Fibroblast of skin of back (primary cell): Measurements from ENCODE around the gene ST7.
"Not testable (repeated sequence)": the region's sequence is repeated elsewhere in the genome, so short reads cannot be mapped to it uniquely, and the experiment has no call there.

Source experiments
- DNase-seq: peaks from one replicate; pipeline ENCODE4 v3.0.0-alpha.2; 2013

The ST7 gene

DNA sequence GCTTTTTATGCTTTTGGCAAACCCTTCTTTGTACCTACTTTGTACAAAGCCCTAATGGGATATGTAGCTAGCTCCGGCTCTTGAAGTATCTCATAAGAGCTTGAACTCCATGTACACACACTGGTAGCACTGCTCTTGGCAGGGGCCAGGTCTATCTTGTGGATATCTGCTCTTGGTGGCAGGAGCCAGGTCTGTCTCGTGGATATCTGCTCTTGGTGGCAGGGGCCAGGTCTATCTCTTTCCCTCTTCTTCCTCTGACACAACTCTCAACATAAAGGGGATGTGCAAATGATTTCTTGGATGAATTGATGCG is 277.7 kb downstream of the ST7 start:
- no peak for DNase-seq

DNA sequence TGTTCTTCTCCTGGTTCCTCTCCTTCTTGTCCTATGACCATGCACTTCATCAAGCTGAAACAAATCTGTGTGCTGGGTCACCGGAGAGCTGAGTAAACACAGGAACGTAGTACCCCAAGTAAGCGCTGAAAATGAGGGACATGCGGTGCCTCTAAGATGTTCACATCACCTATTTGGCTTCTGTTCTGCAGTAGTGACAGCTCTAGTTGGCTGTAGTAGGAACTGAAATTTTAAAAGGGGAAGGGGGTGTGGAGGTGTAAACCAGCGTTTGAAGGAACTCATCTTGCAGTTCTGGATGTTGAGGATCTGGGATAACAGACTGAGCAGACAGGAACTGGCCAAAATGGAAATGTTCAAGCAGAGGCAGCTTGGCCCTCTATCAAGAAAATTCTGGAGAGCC is 284.3 kb downstream of the ST7 start:
- no peak for DNase-seq

DNA sequence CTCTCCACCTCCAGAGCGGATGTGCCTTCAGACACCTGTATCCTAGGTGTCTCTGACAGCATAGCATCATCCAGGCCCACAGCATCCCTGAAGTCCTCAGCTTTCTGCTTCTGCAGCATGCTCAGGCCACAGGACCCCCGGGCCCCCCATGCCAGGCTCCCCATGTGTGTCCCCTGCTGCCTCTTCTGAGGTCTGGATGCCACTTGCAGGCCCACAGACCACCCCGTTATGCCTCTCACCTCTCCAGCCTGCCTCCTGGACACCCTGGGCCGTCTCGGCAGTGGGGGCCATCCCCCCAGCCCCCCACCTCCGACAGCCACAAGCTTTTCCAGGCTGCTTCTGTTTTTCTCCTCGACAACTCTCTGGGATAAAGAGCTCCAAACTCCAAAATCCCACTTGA is 285.2 kb downstream of the ST7 start:
- DNase-seq = no peak

DNA sequence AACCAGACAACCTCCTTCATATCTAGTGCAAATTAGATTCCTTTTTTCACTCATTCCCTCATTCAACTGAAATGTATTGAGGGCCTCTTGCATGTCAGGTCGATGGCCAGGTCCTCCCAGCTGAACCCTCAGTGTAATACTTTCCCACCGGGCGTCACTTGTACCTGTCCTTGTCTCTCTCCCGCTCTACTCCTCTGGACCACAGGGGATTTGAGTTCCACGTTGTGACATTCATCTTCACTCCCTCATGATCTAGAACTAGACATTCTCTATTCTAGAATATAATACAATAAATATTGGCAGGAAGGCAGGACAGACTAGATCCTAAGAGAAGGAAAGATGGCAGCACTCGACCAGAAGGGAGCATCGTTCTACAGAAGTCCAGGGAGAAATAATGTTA is 285.6 kb downstream of the ST7 start:
- DNase-seq = no peak

DNA sequence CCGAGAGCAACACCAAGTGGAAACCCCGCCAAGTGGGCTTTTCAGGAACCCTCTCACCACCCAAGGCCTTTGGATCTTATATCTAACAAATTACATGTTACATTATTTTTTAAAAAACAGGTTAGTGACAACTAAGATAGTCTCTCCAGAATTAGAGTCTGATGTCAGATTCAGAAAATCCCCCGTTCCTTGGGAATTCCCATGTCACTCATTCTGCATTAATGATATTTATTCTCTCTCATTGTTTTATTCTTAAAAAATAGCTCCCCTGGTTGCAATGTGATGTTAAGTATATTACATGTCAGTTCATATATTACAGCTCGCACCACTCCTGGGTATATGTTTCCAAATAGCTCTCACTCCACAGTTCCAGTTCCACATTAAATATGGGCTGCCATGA is 287.8 kb downstream of the ST7 start:
- no peak for DNase-seq

DNA sequence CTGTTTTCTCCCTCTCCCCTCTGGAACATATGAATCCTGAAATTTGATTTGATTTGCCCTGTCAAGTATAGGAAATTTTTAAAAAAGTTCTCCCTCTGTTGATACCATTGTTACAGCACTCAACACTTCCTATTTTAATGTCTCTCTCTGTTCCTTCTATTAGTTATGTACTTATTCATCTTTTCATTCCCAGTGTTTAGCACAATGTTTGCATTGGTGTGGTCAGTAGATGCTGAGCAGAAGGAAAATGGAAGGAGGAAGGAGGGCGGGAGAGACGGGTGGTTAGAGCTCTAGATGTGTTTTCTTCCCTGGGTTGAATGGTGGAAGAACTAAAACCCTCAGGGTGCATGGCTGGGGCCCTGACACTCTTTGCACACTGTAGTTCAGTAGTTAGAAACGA is 290.1 kb downstream of the ST7 start:
- DNase-seq = no peak

DNA sequence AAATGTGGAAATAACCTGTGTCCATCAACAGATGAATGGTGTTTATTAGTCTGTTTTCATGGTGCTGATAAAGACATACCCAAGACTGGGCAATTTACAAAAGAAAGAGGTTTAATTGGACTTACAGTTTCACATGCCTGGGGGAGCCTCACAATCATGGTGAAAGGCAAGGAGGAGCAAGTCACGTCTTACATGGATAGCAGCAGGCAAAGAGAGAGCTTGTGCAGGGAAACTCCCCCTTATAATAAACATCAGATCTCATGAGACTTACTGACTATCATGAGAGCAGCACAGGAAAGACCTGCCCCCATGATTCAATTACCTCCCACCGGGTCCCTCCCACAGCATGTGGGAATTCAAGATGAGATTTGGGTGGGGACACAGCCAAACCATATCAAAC is 292.4 kb downstream of the ST7 start:
- not testable (repeated sequence) for DNase-seq

DNA sequence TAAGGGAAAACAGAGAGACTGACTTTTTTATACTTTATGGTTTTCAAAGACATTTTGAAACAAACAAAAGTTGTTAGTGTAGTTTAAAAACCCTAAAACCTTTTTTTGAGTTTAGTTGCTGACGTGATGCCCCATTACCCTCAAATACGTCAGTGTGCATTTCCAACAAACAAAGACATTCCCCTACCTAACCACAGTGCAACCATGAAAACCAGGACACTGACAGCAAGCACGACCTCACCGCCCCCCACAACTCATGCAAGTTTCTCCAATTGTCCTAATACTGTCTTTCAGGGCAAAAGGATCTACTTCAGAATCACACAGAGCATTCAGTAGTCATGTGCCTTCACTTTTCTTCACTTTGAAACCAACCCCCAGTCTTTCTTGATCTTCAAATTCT is 294.5 kb downstream of the ST7 start:
- no peak for DNase-seq

DNA sequence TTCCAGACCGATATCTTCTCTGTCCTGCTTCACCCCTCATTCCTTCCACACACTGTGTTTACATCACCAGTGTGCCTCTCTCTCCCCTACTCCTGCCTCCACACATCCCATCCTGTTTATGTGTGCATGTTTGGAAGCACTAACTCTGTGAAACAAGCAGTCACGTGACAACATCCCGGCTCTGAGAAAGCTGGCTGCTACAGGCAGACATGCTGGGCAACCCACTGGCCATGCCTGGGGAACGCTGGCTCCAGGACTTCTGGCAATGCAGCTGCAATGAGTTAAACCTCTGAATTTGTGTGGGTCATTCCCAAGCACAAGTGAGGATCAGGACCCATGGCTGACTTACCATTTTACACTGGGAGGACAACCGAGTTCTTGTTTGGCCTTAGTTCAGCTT is 295.5 kb downstream of the ST7 start:
- no peak for DNase-seq

DNA sequence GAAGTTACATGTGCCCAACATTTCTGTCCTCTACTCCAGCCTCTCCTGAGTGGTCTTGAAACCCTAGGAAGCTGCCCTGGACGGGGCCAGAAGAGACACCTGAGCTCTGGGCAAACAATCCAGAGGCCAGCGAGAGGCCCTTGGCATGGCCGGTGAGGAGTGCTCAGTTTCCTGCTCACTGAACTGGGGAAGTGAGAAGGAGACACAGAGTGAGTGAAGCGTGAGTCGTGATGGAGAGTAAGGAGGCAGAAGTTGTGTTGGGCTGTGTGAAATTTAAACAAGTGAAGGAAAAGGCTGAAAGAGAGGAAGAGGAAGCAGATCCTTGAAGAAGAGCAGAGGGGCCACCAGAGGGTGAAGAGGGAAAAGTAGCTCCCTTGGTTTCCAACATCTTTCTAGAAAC is 296.4 kb downstream of the ST7 start:
- no peak for DNase-seq

DNA sequence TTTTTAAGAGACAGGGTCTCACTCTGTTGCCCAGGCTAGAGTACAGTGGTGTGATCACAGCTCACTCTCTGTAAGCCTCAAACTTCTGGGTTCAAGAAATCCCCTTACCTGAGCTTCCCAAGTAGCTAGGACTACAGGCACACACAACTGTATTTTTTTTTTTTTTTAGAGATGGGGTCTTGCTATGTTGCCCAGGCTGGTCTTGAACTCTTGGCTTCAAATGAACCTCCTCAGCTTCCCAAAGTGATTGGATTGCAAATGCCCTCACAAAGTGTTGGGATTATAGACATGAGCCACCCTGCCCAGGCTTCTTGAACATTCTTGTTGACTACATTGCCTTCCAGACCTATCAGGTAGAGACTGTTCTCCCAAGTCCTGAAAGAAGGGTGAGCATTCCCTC is 296.9 kb downstream of the ST7 start:
- DNase-seq = no peak

DNA sequence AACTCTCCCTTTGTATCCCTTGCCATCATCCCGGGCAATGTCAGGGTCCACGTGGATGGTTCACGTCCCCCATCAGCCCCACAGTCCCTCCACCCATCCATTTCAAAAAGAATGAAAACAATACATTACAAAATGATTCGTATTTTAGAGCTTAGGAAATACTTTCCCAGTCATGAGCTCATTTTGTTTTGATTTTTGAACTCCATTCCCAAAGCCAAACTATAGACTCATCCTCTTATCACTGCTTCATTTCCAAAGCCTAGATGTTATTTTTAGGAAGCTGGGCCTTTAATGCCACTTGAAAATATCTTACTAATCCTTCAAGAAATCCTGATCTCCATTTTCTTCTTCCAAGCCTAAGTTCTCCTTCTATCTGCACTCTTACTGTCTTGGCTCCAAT is 297.5 kb downstream of the ST7 start:
- peak; percentile 87 for DNase-seq

DNA sequence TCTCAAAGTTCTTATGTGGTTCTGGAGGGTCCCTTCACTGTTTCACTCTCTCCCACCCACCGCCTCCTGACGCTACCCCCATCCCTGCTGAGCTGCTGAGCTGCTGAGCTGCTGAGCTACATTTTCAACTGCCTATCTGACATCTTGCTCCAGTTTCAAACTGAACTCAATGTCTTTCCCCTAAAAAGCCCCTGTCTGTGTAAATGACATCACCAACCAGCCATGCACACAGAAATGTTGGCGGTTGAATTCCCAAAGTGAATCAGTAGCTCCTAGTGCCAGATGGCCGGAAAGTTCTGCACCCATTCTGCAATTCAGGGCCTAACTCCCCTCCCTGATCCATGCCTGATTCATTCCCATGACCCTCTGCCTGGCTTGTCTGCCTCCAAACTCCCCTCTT is 298.4 kb downstream of the ST7 start:
- DNase-seq = peak; percentile 94

DNA sequence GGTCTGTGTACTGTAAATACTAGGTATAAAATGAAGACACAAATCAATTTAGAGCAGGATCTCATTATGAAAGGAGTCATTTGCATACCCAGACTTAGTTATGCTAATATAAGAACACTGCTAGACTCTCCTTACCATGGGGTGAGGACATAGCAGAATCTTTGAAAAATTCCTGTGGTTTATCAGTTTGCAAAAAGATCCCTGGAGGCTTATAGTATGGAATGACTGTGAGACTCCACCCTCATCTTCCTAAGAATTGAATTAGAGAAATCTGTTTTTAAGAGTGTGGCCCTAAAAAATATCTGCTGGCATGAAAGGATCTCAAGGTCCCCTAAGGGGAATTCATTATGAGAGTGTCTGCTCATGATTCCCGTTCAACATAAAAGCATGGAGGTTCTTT is 306.3 kb downstream of the ST7 start:
- DNase-seq = peak; percentile 88

DNA sequence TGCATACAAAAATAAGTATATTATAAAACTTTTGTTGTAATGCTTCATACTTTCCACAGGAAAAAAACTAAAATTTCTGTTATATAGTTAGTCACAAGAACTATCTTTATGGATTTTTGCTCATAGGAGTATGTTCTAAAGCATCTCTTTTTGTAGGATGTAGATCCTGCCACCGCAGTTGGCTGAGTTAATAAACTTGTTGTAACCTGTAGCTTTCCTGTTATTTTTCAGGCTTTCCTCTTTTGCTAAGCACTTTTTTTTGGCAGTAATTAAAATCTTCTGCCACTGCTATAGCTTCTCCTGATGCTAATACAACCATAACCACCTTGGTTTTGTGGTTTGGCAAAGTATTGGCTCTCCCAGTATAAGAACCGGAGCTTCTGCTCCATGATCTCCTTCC is 309.2 kb downstream of the ST7 start:
- no peak for DNase-seq

DNA sequence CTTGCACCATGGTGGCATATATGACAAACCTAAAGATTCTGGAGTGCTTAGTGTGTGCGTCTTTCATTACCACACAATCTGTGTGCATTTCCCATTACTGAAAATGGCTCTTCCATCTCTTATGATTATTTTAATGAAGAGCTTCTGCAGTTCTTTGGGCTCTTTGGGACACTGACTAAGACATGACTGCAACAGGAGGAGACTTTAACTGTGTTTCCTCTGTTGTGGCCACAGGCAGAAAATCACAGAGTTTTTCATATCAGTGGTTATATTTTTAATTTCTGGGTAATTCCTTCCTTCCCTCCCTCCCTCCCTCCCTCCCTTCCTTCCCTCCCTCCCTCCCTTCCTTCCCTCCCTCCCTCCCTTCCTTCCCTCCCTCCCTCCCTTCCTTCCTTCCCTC is 311.4 kb downstream of the ST7 start:
- DNase-seq = no peak

DNA sequence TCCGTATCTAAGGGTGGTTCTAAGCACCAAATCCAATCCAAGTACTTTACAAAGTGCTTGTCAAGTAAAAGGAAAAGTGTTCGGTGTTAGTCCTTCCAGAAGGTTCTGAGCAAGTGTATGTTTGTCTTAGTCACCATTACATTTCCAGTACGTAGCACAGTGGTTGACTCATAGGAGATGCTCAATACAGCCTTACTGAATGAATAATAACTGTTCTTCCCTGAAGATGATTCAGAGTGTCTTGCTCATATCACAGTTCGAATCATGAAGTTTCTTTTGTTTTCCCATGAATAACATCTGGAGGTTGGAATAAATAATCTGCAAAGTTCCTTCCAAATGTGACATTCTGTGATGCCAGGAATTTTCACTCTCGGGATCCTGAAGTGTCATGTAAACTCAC is 316.1 kb downstream of the ST7 start:
- peak; percentile 96 for DNase-seq

DNA sequence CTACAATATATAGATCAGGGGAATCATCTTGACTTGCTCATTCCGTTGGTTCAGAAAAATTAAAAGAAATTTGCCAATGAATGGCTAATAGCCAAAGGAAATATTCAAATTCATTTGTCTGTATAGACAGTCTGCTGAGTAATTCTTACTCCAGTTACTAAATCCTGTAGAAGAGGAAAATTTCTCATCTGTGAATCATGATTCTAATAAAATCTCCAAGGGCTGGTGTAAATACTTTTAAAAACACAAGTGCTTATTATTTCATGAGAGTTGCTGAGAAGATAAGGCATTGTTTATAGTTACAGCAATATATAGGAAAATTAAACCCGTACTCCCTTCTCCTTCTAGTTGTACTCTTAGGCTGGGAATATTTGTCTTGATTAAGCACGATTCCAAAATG is 316.6 kb downstream of the ST7 start:
- DNase-seq = peak; percentile 88

DNA sequence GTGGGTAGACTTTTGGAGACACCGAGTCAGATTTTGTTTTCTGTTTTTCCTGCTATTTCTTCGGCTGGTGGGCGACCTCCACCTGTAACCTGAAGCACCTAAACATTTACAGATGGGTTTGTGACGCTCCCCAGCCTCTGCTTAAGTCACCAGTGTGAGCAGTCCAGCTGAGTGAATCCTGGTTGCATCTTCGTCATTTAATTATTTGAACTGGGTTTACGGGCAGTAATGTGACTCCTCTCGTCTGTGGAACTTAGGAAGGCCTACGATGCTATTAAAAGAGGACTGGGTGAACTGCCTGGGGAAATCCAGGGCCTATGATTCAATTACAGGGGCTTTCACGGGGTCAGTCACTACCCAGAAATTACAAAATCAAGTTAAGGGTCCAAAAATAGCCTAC is 317.1 kb downstream of the ST7 start:
- DNase-seq = no peak

DNA sequence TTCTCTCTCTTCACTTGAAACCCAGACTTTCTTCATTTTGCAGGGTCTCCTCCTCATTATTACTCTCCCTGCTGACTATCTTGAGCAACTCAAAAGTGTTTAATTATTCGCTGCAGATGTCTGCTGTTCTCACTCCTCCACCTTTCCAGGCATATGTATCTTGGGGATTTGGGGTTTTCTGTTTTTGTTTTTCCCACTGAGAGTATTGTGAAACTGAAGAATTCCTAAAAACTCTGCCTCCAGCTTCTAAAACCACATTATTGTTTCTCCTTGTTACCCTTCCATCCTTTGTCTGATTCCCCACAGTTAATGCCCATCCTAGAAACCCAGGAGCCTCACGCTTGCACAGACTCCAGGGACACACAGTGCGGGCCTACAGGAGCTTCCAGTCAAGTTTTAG is 318.3 kb downstream of the ST7 start:
- DNase-seq = no peak

DNA sequence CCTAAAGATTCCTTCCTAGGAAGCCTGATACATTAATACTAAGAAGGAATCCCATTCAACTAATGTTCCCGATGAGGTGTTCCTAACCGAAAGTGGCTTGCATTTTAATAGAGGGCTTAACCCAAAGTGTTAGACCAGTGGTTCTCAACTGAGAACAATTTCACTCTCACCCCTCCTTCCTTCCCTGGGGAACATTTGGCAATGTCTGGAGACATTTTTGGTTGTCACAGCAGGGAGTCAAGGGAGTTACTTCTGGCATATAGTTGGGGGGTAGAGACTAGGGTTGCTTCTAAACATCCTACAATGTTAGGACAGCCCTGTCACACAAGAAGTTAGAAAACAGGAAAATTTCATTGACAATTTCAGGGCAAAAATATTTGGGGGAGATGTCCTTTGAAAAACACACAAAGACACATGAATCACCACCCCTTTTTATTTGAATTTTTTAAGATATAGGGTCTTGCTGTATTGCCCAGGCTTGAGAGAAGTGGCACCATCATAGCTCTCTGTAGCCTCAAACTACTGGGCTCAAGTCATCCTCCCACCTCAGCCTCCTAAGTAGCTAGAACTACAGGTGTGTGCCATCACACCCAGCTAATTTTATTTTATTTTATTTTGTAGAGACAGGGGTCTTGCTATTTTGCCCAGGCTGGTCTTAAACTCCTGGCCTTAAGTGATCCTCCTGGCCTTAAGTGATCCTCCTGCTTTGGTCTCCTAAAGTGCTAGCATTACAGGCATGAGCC is 318.9 kb downstream of the ST7 start:
- peak; percentile 52 for DNase-seq

DNA sequence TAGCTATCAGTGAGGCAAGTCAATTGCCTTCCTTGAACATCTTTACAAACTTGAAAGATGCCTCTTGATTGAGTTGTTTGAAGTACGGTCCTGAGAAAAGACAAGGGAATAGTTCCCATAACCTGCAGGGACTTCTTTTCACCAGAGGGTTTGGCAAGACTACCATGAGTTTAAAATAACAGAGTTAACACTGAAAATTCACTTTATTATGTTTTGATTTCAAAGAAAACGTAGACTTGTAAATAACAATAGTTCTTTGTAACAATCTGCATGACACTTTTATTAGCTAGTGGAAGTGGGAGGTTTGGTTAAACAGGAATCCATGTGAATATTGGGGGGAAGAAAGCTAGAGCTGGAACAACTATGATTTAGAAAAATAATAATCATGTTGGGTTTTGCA is 320.0 kb downstream of the ST7 start:
- DNase-seq = no peak

DNA sequence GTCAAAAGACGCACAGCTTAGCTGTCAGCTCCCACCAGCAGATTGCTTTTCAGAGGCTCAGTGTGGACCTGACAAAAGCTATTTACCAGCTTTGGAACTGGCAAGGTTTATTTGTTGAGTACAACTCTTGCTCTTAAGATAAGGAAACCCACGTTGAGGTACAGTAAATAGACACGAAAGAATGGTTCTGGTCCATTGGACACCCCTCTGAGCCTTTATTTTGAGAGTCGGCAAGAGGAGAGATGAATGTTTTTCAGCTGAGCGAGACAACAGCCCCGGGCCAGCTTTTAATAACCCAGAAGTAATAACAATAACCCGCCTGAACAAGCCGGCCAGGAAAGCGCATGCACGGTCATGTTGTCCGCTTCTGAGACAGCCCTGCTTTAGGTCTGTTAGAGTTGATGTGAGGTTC is 320.5 kb downstream of the ST7 start:
- no peak for DNase-seq

DNA sequence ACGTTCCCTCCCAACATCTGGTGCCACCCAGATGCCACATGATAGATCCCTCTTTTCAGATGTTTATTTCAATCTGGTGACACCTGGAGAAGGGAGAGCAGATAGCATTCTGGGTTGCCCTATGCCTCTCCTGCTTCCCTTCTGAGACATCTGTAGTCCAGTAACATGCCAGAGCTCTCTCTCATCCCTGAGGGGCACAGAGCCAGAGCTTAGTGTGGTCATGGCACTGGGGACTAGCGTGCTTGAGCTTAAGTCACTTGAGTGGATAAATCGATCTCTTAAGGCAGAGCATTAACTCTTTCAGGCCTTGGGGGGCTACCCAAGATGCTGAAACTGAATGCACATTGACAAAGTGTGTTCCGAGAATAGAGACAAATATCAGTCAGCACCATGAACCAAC is 321.6 kb downstream of the ST7 start:
- no peak for DNase-seq

DNA sequence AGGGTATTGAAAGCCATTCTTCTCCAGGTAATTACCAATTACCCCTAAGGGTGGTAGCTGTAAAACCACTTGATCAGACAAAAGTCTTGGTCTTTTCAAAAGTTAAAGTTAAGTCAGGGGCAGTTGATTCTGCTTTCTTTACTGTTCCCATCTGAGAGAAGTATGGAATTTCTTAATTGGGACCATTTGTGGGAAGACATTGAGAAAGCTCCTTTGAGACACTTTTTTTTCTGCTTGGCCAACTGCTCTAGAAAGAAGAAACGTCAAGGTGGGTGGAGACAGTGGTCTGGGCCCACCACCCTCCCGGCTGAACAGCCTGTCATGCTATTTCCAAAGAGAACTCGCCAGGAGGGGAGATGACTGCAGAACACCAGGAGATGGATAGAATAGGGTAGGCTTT is 324.3 kb downstream of the ST7 start:
- no peak for DNase-seq

DNA sequence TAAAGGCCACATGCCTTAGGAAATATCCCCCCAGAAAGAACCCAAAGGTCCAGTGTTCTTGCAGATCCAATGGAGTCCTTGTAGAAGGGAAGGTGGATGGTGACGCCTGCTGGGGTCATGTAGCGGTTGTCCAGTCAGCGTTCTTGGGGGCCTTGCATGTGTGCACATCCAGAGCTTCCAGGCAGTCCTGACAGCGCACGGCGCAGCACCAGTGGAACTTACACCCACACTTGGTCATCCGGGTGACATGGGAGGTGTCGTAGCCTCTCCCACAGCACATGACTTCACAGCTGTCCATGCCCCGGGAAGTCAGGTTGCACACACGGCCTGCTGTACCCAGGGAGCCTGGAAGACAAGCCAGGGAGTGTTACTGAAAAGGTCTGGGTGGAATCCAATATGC is 324.7 kb downstream of the ST7 start:
- no peak for DNase-seq
